ENCODE measurements around the gene PLAU.

DNA sequence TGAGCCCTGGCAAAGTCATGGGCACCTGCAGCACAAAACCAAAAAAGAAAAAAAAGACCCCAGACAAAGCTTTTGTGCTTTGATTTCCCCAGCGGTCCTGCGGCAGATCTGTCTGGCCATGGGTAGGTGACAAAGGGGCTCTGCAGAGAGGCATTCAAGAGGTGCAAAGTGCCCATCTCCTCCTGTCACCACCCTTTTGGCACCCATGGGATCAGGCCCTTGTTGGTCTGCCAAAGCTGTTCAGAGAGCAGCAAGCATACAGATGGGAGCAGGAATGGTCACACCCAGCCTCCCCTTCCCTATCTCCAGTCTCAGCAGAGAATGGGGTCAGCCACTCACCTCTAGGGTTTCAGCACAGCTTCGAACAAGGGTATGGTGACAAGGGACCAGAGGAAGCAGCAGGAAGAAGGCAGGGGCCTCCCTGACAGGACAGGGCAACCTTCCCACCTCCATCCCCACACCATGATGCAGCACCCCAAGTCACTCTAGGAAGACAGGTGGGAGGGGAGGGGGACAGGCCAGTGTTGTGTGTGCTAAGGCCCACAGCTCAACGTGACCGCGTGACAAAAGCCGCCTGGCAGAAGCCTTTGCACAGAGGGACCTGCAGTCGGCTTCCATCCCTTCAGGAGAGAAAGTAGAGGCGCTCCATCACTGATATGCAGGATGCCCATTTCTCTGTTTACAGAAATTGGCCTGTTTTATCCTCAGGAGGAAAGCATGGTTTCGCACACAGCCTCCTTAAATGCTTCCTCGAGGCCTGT lies 42.9 kb upstream of the PLAU start:
- TF ChIP-seq YY1 (IDR thresholded peaks at IDR 0.05; ENCODE audit: insufficient read depth, insufficient read length) (no peak), SUZ12 (IDR thresholded peaks at IDR 0.05; ENCODE audit: extremely low read depth, insufficient read depth, insufficient read length) (no peak), ZNF274 (IDR thresholded peaks at IDR 0.05; ENCODE audit: low read depth, low read length) (no peak)

All from NT2/D1 (cell line).